Activated CD4-positive, alpha-beta T cell treated with anti-CD3 and anti-CD28 coated beads, Interleukin-2, amount 10 ng/mL, durations not matched to agents 24 days and 14 days (primary cell): ENCODE data around the gene ARHGAP8. TPM values are rescaled to one million over a fixed set of nuclear protein-coding genes. Genes with fewer than 3 reads are reported as not detected.
A peak's percentile ranks its signal among the peaks of the same experiment; 100 is the strongest.

Experiments
- DNase-seq: peaks from one replicate; pipeline ENCODE4 v3.0.0; 2022
- H3K27ac Mint-ChIP-seq: one replicate; pipeline ENCODE4 v1.8.0; 2022; ENCODE audit warnings: mild to moderate bottlenecking, mixed read lengths
- H3K27me3 Mint-ChIP-seq: one replicate; pipeline ENCODE4 v1.8.0; 2022; ENCODE audit warnings: mixed read lengths
- H3K36me3 Mint-ChIP-seq: one replicate; pipeline ENCODE4 v1.8.0; 2022; ENCODE audit warnings: low read depth, mild to moderate bottlenecking, mixed read lengths
- H3K4me1 Mint-ChIP-seq: one replicate; pipeline ENCODE4 v1.8.0; 2021; ENCODE audit warnings: mixed read lengths
- H3K4me3 Mint-ChIP-seq: one replicate; pipeline ENCODE4 v1.8.0; 2022; ENCODE audit warnings: mild to moderate bottlenecking, moderate library complexity, mixed read lengths
- H3K9me3 Mint-ChIP-seq: one replicate; pipeline ENCODE4 v1.8.0; 2021; ENCODE audit warnings: mixed read lengths
- intact Hi-C: fragments of 100-400 bp; cut with micrococcal nuclease; formaldehyde crosslinking; loops from one replicate; pipeline ENCODE4 v1.15.1; 2023
- total RNA-seq: library from RNA; stranded (reverse); gene quantifications from 2 replicates; pipeline ENCODE4 v1.2.3, GENCODE V29; 2022

Gene ARHGAP8
- total RNA-seq, 1 donor from 2014 or later, result 0.12 TPM

DNA sequence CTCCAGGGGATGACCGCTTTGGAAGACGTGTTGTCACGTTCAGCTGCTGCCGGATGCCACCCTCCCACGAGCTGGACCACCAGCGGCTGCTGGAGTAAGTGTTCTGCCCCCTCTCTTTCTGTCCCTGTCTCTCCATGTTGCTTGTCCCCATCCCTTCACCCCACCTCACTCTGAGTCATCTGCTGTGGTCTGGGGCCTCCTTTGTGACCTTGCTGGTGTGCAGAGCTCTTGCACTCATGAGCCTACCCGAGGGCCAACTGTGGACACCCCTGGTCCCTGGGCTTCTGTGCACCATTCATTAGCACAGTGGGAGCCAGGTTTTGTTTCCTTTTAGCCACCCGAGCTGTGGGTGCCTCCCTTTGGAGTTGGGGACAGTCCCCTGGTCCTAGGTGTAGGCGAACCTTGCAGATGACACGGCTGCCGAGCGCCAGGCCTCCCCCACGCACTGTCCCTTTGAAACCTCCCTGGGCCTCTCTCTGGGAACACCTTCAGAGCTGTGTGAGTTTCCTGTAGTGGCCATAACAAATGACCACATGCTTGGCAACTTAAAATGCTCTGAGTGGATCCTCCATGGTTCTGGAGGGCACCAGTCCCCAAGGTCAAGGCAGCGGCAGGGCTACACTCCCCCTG, 49.8 kb downstream of the ARHGAP8 start:
- peaks cover 3% of the 10 kb centered on the region for H3K4me1 Mint-ChIP-seq
- H3K9me3 Mint-ChIP-seq, result no peaks in the 10 kb centered on the region
- no peak overlapping the region for H3K27ac Mint-ChIP-seq
- H3K27me3 Mint-ChIP-seq, result no peaks in the 10 kb centered on the region
- no peak overlapping the region for H3K4me3 Mint-ChIP-seq
- intact Hi-C loops, result no loop called here
- no peaks in the 10 kb centered on the region for H3K36me3 Mint-ChIP-seq
- no peak for DNase-seq

DNA sequence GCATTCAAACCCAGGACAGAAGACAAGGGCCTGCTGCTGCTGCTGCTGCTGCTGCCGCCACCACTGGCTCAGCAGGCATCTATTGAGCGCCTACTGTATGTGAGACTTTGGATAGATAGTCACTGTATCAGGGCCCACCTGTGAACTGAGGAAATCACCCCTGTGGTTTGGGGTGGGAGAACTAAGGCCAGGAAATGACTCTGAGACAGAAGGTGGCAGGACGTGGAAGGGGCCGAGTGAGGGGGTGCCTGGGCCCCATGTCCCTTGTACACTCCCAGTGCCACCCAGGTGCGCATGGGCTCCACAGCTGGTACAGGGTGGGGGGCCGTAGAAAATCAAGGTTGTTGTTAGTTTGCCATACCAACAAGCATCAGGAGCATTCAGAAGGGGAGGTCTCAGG, 50.6 kb downstream of the ARHGAP8 start:
- no peak for DNase-seq
- Mint-ChIP-seq H3K4me1 (peaks cover 3% of the 10 kb centered on the region), H3K9me3 (no peaks in the 10 kb centered on the region), H3K4me3 (no peak overlapping the region), H3K27ac (no peak overlapping the region), H3K27me3 (no peaks in the 10 kb centered on the region), H3K36me3 (no peaks in the 10 kb centered on the region)
- intact Hi-C loops, result no loop called here

DNA sequence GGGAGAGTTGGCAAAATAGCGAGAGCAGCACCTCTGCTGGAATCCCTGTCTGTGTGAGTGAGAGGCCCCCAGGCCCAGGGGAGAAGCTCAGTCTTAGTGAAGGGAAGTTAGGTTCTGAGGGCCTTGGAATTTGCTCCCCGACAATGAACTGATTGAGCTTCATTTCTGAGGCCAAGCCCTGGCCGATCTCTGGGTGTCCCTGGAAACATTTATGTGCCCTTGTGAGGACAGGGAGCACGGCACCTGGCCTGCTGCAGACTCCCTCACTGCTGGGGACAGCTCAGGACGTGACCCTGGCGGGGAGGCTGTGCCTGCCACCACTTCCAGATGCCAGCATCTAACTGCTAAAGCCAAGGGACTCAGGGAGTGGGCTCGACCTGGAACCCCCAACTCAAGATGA, 52.0 kb downstream of the ARHGAP8 start:
- Mint-ChIP-seq H3K4me3 (no peak overlapping the region), H3K4me1 (peaks cover 5% of the 10 kb centered on the region), H3K9me3 (no peaks in the 10 kb centered on the region), H3K27ac (no peak overlapping the region), H3K36me3 (no peaks in the 10 kb centered on the region), H3K27me3 (no peaks in the 10 kb centered on the region)
- DNase-seq, result no peak
- intact Hi-C loops, result no loop called here

DNA sequence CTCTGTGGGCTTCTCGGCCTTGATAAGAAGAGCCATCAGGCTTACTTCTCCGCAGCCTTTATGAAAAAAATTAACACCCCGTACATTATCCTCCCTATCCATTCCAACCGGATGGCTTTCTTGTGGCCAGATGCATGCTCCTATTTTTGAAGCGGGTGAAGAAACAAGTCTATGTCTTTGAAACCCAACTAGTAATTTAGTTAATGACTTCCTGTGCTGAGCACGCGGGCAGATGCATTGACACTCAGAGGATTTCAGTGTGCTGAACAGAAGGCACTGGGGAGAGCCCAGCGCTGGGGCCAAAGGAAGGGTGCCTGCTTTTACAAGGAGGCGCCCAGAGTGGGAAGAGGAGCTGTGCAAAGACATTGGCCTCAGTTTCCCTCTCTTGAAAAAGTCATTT, 53.3 kb downstream of the ARHGAP8 start:
- H3K27ac Mint-ChIP-seq, result no peak overlapping the region
- H3K4me3 Mint-ChIP-seq, result no peak overlapping the region
- H3K36me3 Mint-ChIP-seq, result no peaks in the 10 kb centered on the region
- H3K4me1 Mint-ChIP-seq, result peaks cover 5% of the 10 kb centered on the region
- intact Hi-C loops, result no loop called here
- no peaks in the 10 kb centered on the region for H3K27me3 Mint-ChIP-seq
- DNase-seq, result no peak
- no peaks in the 10 kb centered on the region for H3K9me3 Mint-ChIP-seq

DNA sequence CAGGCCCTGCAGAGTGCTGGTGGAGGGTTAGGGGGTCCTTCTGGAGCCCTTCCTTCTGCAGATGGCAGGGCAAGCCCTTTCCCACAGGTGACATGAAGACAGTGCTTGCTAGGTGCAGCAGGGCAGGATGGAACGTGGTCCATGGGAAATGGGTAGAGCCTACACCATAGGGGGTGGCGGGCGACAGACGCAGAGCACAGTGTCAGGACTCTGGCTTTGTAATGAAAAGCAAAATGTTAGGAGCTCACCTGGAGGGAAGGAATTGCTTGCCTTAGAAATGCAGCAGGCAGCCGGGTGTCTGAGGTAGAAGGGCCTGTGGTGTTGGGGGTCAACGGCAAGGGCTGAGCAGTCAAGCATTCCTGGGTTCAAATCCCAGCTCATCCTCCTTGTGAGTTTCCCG, 54.9 kb downstream of the ARHGAP8 start:
- no peak for DNase-seq
- Mint-ChIP-seq H3K4me1 (peaks cover 5% of the 10 kb centered on the region), H3K27me3 (no peaks in the 10 kb centered on the region), H3K9me3 (no peaks in the 10 kb centered on the region), H3K4me3 (no peak overlapping the region), H3K27ac (no peak overlapping the region), H3K36me3 (no peaks in the 10 kb centered on the region)
- intact Hi-C loops, result no loop called here

DNA sequence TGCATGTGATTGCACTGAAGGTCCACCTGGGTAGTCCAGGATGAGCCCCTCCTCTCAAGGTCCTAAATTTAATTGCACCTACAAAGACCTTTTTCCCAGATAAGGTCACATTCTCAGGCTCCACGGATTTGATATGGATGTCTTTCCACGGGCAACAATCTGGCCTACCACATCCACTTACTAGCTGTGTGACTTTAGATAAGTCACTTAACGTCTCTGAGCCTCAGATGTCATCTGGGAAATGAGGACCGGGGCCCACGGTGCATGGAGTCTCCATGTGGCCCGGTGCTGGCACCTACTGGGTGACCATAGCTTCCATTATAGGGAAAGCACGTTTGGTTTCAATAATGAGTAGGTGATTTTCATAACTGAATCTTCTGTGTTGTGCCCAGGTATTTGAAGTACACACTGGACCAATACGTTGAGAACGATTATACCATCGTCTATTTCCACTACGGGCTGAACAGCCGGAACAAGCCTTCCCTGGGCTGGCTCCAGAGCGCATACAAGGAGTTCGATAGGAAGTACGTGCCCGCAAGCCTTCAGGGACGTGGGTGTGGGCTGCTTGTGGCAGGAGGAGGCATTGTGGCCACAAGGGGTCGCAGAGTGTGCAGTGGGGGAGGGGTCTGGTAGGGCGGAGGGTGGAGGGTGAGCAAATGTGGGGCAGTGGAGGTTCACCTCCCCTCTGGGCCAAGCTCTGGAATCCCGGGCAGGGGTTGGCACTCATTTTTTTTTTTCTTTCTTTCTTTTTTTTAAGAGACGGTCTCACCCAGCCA, 55.7 kb downstream of the ARHGAP8 start:
- Mint-ChIP-seq H3K9me3 (no peaks in the 10 kb centered on the region), H3K27ac (no peak overlapping the region)

DNA sequence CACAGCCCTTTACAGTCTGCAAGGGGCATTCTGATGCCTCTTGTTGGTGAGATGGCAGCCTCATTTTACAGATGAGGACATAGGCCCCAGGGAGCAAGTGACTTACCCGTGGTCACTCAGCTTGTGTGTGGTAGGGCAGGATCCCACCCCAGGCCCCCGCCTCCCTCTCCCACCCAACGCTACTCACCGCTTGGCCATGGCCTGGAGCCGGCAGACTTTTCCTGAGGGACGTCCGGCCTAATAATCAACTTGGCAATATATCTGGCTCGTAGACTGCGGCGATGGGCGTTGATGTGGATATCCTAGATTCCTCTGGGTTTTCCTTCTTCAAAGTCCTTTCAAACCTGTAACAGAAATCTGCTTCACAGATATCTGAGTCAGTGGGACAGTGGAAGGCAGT, 57.1 kb downstream of the ARHGAP8 start:
- DNase-seq, result no peak
- Mint-ChIP-seq H3K36me3 (no peaks in the 10 kb centered on the region), H3K27ac (no peak overlapping the region), H3K27me3 (no peaks in the 10 kb centered on the region), H3K4me3 (no peak overlapping the region), H3K4me1 (peaks cover 2% of the 10 kb centered on the region), H3K9me3 (no peaks in the 10 kb centered on the region)
- intact Hi-C loops, result no loop called here

More for the DNA sequence above, 55.7 kb downstream of the ARHGAP8 start:
- DNase-seq, result no peak
- H3K36me3 Mint-ChIP-seq, result no peaks in the 10 kb centered on the region
- H3K27me3 Mint-ChIP-seq, result no peaks in the 10 kb centered on the region
- H3K4me1 Mint-ChIP-seq, result peaks cover 2% of the 10 kb centered on the region
- intact Hi-C loops, result no loop called here
- no peak overlapping the region for H3K4me3 Mint-ChIP-seq

DNA sequence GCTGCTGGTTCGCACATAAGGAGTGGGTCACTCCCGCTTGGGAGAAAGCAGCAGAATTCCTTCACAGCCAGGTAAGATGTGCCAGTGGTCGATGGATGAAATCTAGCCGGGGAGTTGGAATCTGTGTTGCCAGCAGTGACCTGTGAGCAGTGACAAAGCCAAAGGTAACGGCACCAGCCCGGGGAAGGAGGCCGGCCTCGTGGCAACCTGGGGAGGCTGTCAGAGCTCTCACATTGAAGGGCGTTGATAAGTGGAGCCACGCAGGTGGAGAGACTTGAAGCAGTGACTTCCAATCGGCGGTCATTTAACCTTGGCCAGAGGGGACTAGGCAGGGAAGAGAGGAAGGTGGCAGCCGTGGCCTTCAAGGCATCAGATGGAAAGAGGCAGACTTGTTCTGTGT, 58.8 kb downstream of the ARHGAP8 start:
- H3K27me3 Mint-ChIP-seq, result no peaks in the 10 kb centered on the region
- intact Hi-C loops, result no loop called here

DNA sequence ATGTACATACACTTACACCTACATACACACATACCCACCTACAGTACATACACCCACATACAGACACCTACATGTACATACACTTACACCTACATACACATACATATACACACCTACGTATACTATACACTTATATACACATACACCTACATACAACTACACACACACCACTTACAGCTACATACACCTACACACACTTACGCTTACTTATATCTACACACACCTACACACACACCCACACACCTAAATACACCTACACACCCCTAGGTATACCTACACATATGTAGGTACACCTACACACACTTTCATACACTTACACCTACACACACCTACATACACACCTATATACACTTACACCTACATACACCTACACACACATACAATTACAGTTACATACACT, 61.0 kb downstream of the ARHGAP8 start:
- Mint-ChIP-seq H3K36me3 (no peaks in the 10 kb centered on the region), H3K27me3 (no peaks in the 10 kb centered on the region), H3K27ac (peak overlapping the region; percentile 9), H3K4me1 (no peaks in the 10 kb centered on the region), H3K9me3 (no peaks in the 10 kb centered on the region), H3K4me3 (no peak overlapping the region)
- intact Hi-C loops, result no loop called here
- DNase-seq, result no peak

More for the DNA sequence above, 58.8 kb downstream of the ARHGAP8 start:
- H3K4me1 Mint-ChIP-seq, result peaks cover 2% of the 10 kb centered on the region
- no peak for DNase-seq
- H3K9me3 Mint-ChIP-seq, result no peaks in the 10 kb centered on the region
- H3K36me3 Mint-ChIP-seq, result no peaks in the 10 kb centered on the region
- no peak overlapping the region for H3K4me3 Mint-ChIP-seq
- no peak overlapping the region for H3K27ac Mint-ChIP-seq

DNA sequence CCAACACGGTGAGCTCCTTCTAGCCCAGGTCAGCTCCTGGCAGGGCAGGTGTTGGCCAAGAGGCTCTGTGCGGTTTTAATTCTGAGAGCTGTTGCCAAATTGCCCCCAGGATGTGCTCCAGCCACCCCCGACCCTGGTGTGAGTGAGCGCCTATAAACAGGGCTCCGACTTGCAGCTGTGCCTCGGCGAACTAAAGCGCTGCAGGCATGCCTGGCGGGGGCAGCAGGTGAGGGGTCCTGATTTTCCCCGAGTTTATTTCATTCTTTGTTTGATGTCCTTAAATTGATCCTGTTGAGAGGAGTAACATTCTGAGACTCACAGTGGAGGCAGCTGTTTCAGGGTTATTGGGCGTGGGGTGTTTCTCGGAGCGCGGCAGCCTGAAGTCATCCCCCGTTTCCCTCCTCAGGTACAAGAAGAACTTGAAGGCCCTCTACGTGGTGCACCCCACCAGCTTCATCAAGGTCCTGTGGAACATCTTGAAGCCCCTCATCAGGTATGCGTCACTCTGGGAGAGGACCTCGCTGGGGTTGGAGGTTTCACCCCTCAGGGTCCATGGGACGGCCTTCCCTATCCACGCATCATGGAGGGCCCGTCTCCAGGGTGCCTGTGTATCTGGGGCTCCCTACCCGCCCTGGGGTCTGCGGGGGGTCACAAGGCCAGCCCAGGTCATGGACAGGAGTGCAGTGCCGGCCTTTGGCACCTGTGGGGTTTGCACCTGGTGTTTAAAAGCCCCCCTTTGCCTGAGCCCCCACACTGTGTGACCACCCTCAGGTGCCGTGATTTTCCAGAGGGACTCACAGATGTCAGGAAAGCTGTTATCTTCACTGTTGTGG, 62.1 kb downstream of the ARHGAP8 start:
- intact Hi-C loops, result no loop called here
- Mint-ChIP-seq H3K36me3 (no peaks in the 10 kb centered on the region), H3K9me3 (no peaks in the 10 kb centered on the region), H3K4me1 (no peaks in the 10 kb centered on the region), H3K4me3 (no peak overlapping the region), H3K27ac (no peak overlapping the region), H3K27me3 (no peaks in the 10 kb centered on the region)
- no peak for DNase-seq

DNA sequence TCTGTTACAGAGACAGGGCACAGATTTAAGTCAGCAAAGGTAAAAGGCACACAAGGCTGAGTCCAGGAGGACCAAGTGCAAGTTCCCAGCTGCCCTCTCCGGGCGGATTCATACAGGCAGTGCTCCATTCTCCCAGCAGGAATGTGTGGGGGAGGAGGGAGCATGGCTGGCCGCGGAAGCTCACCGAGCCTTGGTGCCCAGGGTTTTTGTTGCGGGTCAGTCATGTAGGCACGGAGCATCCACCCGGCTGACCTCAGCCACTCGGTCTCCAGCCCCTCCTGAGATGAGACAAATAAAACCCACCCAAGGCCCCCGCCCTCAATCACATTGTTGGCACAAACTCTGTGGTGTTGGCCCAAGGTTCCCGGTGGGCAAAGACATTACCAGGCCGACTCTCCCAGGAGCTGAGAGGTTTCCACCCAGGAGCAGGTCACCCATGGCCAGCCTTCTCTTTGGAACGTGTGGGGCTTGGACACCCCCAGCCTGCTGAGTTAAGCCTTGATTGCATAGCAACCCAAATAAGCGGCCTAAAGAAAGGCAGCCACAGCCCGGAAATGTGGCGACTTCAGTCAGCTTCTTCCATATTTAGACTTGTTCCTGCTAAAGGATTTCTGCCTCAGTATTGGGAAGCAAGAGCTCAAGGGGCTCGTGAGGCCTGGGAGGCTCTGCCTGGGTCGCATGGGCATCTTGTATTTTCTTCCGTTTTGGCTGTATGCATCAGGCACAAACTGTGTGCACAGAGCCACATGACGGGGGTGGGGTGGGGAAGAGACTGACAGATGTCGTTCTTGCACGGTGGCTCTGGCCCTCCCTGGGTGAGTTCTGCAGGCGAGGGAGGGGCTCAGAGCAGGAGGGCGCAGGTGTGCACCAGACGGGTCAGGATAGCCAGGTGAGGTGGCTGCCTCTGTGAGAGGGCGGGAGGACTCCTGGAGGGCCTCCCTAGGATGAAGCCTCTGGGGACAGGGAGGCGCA, 63.0 kb downstream of the ARHGAP8 start:
- Mint-ChIP-seq H3K27ac (no peak overlapping the region), H3K36me3 (no peaks in the 10 kb centered on the region), H3K27me3 (no peaks in the 10 kb centered on the region), H3K9me3 (no peaks in the 10 kb centered on the region), H3K4me1 (no peaks in the 10 kb centered on the region), H3K4me3 (no peak overlapping the region)
- no peak for DNase-seq
- intact Hi-C loops, result no loop called here

DNA sequence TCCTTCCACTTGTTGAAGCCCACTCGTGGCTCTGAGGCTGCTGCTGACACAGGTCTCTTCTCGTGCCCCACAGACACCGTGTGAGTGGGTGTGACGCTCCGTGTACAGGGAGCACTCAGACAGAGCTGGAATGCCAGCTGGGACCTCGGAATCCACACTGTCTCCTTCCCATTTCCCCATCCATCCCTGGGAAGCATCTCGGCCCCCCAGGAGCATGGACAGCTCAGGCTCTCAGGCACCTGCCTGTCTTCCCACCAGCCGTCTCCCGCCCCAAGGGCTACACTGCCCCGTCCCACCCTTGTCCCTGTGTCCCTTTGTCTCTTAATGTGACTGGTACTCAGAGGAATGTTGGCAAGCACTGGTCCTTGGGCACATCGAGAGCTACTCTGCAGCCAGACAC, 63.8 kb downstream of the ARHGAP8 start:
- Mint-ChIP-seq H3K4me1 (no peaks in the 10 kb centered on the region), H3K4me3 (no peak overlapping the region), H3K9me3 (no peaks in the 10 kb centered on the region), H3K36me3 (no peaks in the 10 kb centered on the region), H3K27me3 (no peaks in the 10 kb centered on the region), H3K27ac (no peak overlapping the region)
- no peak for DNase-seq
- intact Hi-C loops, result no loop called here

DNA sequence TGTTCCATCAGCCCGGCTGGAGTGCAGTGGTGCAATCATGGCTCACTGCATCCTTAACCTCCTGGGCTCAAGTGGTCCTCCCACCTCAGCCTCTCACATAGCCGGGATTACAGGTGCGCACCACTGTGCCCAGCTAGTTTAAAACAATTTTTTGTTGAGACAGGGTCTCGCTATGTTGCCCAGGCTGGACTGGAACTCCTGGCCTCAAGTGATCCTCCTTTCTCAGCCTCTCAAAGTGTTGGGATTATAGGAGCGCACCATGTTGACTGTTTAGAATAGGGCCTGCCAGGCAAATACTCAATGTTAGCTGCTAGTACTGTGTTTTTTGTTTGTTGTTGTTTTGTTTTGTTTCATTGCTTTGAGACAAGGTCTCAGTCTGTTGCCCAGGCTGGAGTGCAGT, 66.4 kb downstream of the ARHGAP8 start:
- no peaks in the 10 kb centered on the region for H3K36me3 Mint-ChIP-seq
- no peak overlapping the region for H3K4me3 Mint-ChIP-seq

More for the DNA sequence above, 66.4 kb downstream of the ARHGAP8 start:
- no peaks in the 10 kb centered on the region for H3K4me1 Mint-ChIP-seq
- no peaks in the 10 kb centered on the region for H3K27me3 Mint-ChIP-seq
- H3K9me3 Mint-ChIP-seq, result no peaks in the 10 kb centered on the region
- DNase-seq, result no peak
- no peak overlapping the region for H3K27ac Mint-ChIP-seq
- intact Hi-C loops, result no loop called here
